GM10248 (cell line): ENCODE results near the gene KRTAP5-1.
"Not testable (repeated sequence)": the region's sequence is repeated elsewhere in the genome, so short reads cannot be mapped to it uniquely, and the experiment has no call there.

Source experiments
- CTCF ChIA-PET: fragments of 300-600 bp; sonication (Branson Sonifier 250); formaldehyde crosslinking; extraction: SDS; loops from one replicate; lab custom pipeline; 2021; ENCODE audit warnings: antibody characterized with exemption; lab: Yijun Ruan, JAX
- POLR2A ChIA-PET: fragments of 350-650 bp; sonication (Branson Sonifier 250); formaldehyde crosslinking; extraction: SDS; loops from one replicate; lab custom pipeline; 2020; ENCODE audit warnings: antibody characterized with exemption; lab: Yijun Ruan, JAX
- DNase-seq: peaks from one replicate; pipeline ENCODE4 v3.0.0; 2012; ENCODE audit errors: extremely low spot score
- TF ChIP-seq, protein P1 (sequence below): IDR thresholded peaks from 2 replicates; pipeline ENCODE4 v1.5.1; 2012; ENCODE audit warnings: mild to moderate bottlenecking, low read depth; ENCODE audit errors: extremely low read depth, missing control alignments, control extremely low read depth

Gene KRTAP5-1, protein sequence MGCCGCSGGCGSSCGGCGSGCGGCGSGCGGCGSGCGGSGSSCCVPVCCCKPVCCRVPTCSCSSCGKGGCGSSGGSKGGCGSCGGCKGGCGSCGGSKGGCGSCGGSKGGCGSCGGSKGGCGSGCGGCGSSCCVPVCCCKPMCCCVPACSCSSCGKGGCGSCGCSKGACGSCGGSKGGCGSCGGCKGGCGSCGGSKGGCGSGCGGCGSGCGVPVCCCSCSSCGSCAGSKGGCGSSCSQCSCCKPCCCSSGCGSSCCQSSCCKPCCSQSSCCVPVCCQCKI

DNA sequence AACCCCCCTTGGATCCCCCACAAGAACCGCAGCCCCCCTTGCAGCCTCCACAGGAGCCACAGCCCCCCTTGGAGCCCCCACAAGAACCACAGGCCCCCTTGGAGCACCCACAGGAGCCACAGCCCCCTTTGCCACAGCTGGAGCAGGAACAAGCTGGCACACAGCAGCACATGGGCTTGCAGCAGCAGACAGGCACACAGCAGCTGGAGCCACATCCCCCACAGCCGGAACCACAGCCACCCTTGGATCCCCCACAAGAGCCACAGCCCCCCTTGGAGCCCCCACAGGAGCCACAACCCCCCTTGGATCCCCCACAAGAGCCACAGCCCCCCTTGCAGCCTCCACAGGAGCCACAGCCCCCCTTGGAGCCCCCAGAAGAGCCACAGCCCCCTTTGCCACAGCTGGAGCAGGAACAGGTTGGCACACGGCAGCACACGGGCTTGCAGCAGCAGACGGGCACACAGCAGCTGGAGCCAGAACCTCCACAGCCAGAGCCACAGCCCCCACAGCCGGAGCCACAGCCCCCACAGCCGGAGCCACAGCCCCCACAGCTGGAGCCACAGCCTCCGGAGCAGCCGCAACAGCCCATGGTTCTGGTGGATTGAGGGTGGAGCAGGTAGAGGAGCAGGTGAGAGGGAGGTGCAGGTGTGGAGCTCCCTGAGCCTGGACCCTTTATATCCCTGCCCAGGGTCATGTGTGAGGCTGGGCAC lies at the start of gene KRTAP5-1:
TSS of gene KRTAP5-1 (minus strand) at position 623 of the 710 bp plus-strand sequence. CDS start at position 589, 34 bp downstream.
- DNase-seq, POLR2A ChIA-PET, CTCF ChIA-PET: not testable (repeated sequence)

DNA sequence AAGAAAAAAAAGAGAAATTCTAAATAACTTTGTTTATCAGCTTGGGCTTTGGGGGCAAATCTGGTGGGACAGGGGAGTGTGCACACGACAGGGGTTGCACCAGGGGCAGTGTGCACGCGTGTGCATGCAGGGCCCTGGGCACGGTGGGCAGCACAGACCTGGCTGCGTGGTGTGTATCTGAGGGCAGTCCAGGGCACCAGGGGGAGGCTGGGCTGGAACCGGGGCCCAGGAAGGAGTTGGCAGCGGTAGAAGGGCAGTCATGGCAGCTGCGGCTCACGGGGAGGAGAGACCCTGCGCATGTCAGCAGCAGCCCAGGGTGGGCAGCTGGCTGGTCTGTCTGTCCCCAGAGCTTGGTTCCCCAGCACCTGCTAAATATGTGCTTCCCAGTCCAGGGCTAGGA lies 48.8 kb upstream of the KRTAP5-1 start:
- POLR2A ChIA-PET = no interaction called here
- CTCF ChIA-PET = interaction anchor here (1.8 to 2.1 kb wide), 2 partner anchors 19 to 59 kb away, joined by 4 to 11 read pairs; no protein-coding TSS in a partner anchor
- no peak for DNase-seq
- TF ChIP-seq, protein P1, sequence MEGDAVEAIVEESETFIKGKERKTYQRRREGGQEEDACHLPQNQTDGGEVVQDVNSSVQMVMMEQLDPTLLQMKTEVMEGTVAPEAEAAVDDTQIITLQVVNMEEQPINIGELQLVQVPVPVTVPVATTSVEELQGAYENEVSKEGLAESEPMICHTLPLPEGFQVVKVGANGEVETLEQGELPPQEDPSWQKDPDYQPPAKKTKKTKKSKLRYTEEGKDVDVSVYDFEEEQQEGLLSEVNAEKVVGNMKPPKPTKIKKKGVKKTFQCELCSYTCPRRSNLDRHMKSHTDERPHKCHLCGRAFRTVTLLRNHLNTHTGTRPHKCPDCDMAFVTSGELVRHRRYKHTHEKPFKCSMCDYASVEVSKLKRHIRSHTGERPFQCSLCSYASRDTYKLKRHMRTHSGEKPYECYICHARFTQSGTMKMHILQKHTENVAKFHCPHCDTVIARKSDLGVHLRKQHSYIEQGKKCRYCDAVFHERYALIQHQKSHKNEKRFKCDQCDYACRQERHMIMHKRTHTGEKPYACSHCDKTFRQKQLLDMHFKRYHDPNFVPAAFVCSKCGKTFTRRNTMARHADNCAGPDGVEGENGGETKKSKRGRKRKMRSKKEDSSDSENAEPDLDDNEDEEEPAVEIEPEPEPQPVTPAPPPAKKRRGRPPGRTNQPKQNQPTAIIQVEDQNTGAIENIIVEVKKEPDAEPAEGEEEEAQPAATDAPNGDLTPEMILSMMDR = no peak

DNA sequence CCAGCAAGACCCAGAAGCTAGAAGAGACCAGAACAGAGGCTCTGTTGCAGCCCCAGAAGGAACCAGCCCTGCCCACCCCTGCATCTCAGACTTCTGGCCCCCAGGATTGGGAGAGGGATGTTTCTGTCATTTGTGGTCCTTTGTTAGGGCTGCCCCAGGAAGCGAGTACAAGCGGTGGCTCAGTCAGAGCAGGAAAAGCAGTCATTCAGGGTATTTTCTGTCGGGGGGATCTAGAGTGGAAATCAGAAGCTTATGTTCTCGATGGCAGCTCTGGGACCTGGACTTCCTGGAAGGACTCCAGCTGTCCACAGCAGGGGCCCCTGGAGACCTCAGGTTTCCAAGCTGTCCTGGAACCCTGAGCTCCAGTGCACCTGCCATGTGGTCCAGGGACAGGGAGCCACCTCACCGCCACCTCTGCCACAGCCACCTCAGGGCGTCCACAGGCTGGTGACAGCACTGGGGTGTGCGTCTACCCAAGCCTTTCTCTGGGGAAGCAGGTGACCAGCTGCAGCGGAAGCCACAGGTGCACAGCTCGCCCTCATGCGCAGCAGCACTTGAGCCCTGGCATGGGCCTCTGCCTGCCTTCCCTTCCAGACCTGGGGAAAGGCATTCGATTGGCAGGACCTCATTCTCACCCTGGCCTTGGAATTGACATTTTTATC lies 47.1 kb upstream of the KRTAP5-1 start:
- no peak for DNase-seq
- ChIA-PET POLR2A (no interaction called here), CTCF (interaction anchor here (1.0 to 4.7 kb wide), 5 partner anchors 9 to 62 kb away, joined by 3 to 30 read pairs (median 6); no protein-coding TSS in a partner anchor)
- TF ChIP-seq, protein P1 = no peak

DNA sequence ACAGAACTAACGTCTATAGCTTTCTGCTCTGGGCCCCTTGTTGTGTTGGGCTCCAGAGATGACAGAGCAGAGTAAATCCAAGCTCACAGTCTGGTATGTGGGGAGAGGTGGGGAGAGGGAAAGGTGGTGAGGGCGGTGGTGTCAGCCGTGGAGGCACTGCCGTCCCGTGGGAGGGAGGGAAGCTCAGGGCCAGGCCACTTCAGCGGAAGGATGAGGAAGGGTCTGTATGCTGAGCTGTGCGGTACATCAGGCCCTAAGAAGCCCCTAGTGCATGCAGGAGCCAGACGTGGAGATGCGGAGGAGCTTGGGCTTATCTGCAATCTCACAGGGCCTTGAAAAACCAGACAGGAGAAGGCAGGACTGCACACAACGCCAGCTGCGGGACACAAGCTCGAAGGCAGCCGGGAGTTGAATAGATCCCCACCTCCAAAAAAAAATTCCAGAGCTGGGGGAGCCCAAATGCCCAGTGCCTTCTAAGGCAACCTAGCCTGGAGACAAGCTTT lies 46.0 kb upstream of the KRTAP5-1 start:
- CTCF ChIA-PET = interaction anchor here (1.1 to 4.7 kb wide), 8 partner anchors 8 to 427 kb away, joined by 3 to 30 read pairs (median 6); no protein-coding TSS in a partner anchor
- TF ChIP-seq, protein P1 = no peak
- POLR2A ChIA-PET = no interaction called here
- DNase-seq = no peak

DNA sequence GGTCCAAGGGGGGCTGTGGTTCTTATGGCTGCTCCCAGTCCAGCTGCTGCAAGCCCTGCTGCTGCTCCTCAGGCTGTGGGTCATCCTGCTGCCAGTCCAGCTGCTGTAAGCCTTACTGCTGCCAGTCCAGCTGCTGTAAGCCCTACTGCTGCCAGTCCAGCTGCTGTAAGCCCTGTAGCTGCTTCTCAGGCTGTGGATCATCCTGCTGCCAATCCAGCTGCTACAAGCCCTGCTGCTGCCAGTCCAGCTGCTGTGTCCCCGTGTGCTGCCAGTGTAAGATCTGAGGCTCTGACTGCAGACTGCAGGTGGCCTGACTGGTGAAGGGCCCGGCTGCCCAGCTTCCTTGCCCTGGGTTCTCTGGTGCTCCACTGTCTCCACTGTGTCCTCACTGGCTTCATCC lies 45.2 kb upstream of the KRTAP5-1 start:
- CTCF ChIA-PET = interaction anchor here (1.3 to 4.7 kb wide), 6 partner anchors 9 to 426 kb away, joined by 3 to 30 read pairs (median 6); no protein-coding TSS in a partner anchor
- TF ChIP-seq, protein P1 = no peak
- no peak for DNase-seq
- POLR2A ChIA-PET = no interaction called here

DNA sequence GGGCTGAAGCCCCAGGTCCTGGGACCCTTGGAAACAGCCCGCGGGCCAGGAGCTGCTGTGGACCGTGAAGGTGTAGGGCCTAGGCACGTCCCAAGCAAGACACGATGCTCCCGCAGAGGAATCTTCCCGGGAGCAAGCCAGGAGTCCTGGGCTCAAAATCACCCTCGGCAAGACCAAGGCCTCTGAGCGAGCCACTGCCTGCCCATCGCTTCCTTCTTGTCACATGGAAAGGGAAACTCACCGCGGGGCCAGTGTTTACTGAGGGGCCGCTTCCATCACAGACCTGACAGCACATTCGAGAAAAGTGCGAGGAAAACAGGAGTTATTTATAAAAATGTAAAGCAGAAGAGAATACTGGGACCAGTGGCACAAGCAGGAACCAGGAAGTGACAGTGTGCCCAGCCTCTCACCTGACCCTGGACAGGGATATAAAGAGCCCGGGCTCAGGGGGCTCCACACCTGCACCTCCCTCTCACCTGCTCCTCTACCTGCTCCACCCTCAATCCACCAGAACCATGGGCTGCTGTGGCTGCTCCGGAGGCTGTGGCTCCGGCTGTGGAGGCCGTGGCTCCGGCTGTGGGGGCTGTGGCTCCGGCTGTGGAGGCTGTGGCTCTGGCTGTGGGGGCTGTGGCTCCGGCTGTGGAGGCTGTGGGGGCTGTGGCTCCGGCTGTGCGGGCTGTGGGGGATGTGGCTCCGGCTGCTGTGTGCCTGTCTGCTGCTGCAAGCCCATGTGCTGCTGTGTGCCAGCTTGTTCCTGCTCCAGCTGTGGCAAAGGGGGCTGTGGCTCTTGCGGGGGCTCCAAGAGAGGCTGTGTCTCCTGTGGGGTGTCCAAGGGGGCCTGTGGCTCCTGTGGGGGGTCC lies 44.5 kb upstream of the KRTAP5-1 start, which contains the start of gene KRTAP5-5:
TSS of gene KRTAP5-5 (plus strand) at position 450 of the 860 bp plus-strand sequence. CDS start at position 516, 66 bp downstream.
- ChIA-PET POLR2A (no interaction called here), CTCF (interaction anchor here (0.7 to 4.7 kb wide), 8 partner anchors 9 to 204 kb away, joined by 3 to 30 read pairs (median 4); no protein-coding TSS in a partner anchor)
- TF ChIP-seq, protein P1 = no peak
- DNase-seq = no peak
